Occipital lobe (tissue), 2 donors: Measurements from ENCODE around the gene TRABD. TPM values are rescaled to one million over a fixed set of nuclear protein-coding genes. Genes with fewer than 3 reads are reported as not detected.
"Not testable (repeated sequence)": the region's sequence is repeated elsewhere in the genome, so short reads cannot be mapped to it uniquely, and the experiment has no call there.

Experiments used
- DNase-seq: peaks from one replicate; lab custom pipeline; 2025; lab: John Stamatoyannopoulos, UW
- total RNA-seq: library from RNA; depleted of rRNA; stranded (reverse); fragments of >200 nt; gene quantifications from one replicate; pipeline ENCODE4 v1.2.3, GENCODE V29; 2014

Gene TRABD
- total RNA-seq, 1 donor from 2014 or later, result 3.0 TPM

- no peak for DNase-seq
Observed at GRCh38 chr22:50151571-50152537, 33.9 kb upstream of the TRABD start.

- DNase-seq, result no peak
Observed at GRCh38 chr22:50153056-50153755, 32.5 kb upstream of the TRABD start.

GRCh38 chr22:50153756-50154140 is 32.0 kb upstream of the TRABD start:
- DNase-seq, result no peak

- no peak for DNase-seq
Observed at GRCh38 chr22:50157709-50158375, 27.9 kb upstream of the TRABD start.

GRCh38 chr22:50160947-50161346 is 24.8 kb upstream of the TRABD start:
- DNase-seq, result no peak

- no peak for DNase-seq
Observed at GRCh38 chr22:50161508-50162390, 24.0 kb upstream of the TRABD start.

GRCh38 chr22:50162391-50162956 is 23.2 kb upstream of the TRABD start:
- DNase-seq, result no peak

GRCh38 chr22:50165436-50166123 is 20.1 kb upstream of the TRABD start:
- DNase-seq, result no peak

GRCh38 chr22:50167689-50168489 is 17.8 kb upstream of the TRABD start:
- DNase-seq, result no peak

- DNase-seq, result not testable (repeated sequence)
Observed at GRCh38 chr22:50168490-50169180, 17.1 kb upstream of the TRABD start.

- no peak for DNase-seq
Observed at GRCh38 chr22:50169181-50169759, 16.4 kb upstream of the TRABD start.

- no peak for DNase-seq
Observed at GRCh38 chr22:50169774-50170341, 15.9 kb upstream of the TRABD start.

- DNase-seq, result no peak
Observed at GRCh38 chr22:50170453-50171318, 15.0 kb upstream of the TRABD start, which contains the start of gene PANX2. TSS of gene PANX2 (plus strand) at chr22:50170731. CDS start at chr22:50170731, 0 bp downstream.

- DNase-seq, result no peak
Observed at GRCh38 chr22:50171319-50171964, 14.3 kb upstream of the TRABD start.

GRCh38 chr22:50171965-50172421 is 13.7 kb upstream of the TRABD start:
- no peak for DNase-seq
